Measurements from ENCODE around the gene PTPRU.

DNA sequence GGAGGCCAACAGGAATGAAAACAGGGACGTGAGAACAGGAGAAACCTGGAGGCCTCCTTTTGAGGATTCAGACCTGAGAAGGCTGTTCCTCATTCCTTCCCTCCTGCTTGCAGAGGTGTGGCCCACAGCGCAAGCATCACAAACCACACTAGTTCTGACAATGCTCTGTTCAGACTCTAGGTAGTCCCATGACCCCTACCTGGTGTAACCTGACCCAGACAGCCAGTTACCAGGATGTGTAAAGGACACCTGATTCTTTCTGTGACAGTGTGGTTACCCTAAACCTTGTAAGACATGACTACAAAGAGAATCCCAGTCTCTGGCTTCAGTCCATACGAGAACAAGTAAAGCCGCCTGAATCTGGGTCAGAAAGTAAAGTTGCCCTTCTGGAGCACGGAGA, 8.8 kb upstream of the PTPRU start:
- TF ChIP-seq, protein P1, sequence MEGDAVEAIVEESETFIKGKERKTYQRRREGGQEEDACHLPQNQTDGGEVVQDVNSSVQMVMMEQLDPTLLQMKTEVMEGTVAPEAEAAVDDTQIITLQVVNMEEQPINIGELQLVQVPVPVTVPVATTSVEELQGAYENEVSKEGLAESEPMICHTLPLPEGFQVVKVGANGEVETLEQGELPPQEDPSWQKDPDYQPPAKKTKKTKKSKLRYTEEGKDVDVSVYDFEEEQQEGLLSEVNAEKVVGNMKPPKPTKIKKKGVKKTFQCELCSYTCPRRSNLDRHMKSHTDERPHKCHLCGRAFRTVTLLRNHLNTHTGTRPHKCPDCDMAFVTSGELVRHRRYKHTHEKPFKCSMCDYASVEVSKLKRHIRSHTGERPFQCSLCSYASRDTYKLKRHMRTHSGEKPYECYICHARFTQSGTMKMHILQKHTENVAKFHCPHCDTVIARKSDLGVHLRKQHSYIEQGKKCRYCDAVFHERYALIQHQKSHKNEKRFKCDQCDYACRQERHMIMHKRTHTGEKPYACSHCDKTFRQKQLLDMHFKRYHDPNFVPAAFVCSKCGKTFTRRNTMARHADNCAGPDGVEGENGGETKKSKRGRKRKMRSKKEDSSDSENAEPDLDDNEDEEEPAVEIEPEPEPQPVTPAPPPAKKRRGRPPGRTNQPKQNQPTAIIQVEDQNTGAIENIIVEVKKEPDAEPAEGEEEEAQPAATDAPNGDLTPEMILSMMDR (IDR thresholded peaks at IDR 0.05; ENCODE audit: low read depth, low read length, poor library complexity, severe bottlenecking) = no peak
- TF ChIP-seq EZH2phosphoT487 (IDR thresholded peaks at IDR 0.05; ENCODE audit: borderline replicate concordance, low read length) = no peak
